Loucy (cell line): ENCODE data around the gene FBXW9.
A peak's percentile ranks its signal among the peaks of the same experiment; 100 is the strongest.

Source experiments
- H2AFZ ChIP-seq: fragments of 200-600 bp; sonication (generic); 2 replicates; pipeline ENCODE4 v1.6.0; 2016; ENCODE audit warnings: antibody characterized with exemption, mild to moderate bottlenecking, low read length, moderate library complexity
- H3F3A ChIP-seq: fragments of 200-600 bp; 2 replicates; pipeline ENCODE4 v1.6.0; 2016; ENCODE audit warnings: antibody characterized with exemption, low read depth, mild to moderate bottlenecking
- H3K27me3 ChIP-seq: fragments of 200-600 bp; sonication (generic); 2 replicates; pipeline ENCODE4 v1.6.1; 2014; ENCODE audit warnings: low read length, mild to moderate bottlenecking; ENCODE audit not compliant: insufficient read depth, poor library complexity, severe bottlenecking
- H3K36me3 ChIP-seq: fragments of 200-600 bp; sonication (generic); 2 replicates; pipeline ENCODE4 v1.6.1; 2016; ENCODE audit warnings: low read length; ENCODE audit not compliant: insufficient read depth
- H3K4me1 ChIP-seq: fragments of 200-600 bp; sonication (generic); 2 replicates; pipeline ENCODE4 v1.5.1; 2014; ENCODE audit warnings: low read length, mild to moderate bottlenecking; ENCODE audit not compliant: insufficient read depth, poor library complexity, severe bottlenecking
- H3K4me2 ChIP-seq: fragments of 200-600 bp; sonication (generic); 2 replicates; pipeline ENCODE4 v1.6.0; 2014; ENCODE audit warnings: antibody characterized with exemption, low read length, low read depth, mild to moderate bottlenecking; ENCODE audit not compliant: poor library complexity, severe bottlenecking
- H3K4me3 ChIP-seq: fragments of 200-600 bp; sonication (generic); 2 replicates; pipeline ENCODE4 v1.5.1; 2014; ENCODE audit warnings: low read length, mild to moderate bottlenecking, mixed read lengths; ENCODE audit not compliant: poor library complexity, severe bottlenecking
- H3K79me2 ChIP-seq: fragments of 200-600 bp; sonication (generic); 2 replicates; pipeline ENCODE4 v1.6.1; 2014; ENCODE audit warnings: low read length; ENCODE audit not compliant: insufficient read depth
- H3K9ac ChIP-seq: fragments of 200-600 bp; sonication (generic); 2 replicates; pipeline ENCODE4 v1.6.0; 2014; ENCODE audit warnings: mild to moderate bottlenecking, low read depth, low read length, moderate library complexity; ENCODE audit not compliant: poor library complexity, severe bottlenecking
- H3K9me2 ChIP-seq: fragments of 200-600 bp; sonication (generic); replicated peaks from 2 replicates; pipeline ENCODE4 v1.6.1; 2016; ENCODE audit warnings: low read depth, low read length, mixed read lengths
- H3K9me3 ChIP-seq: fragments of 200-600 bp; sonication (generic); 2 replicates; pipeline ENCODE4 v1.6.1; 2014; ENCODE audit warnings: mild to moderate bottlenecking, antibody characterized with exemption, low read length, low read depth; ENCODE audit not compliant: insufficient read depth
- H4K20me1 ChIP-seq: fragments of 200-600 bp; sonication (generic); 2 replicates; pipeline ENCODE4 v1.6.0; 2014; ENCODE audit warnings: antibody characterized with exemption, low read length, mild to moderate bottlenecking; ENCODE audit not compliant: insufficient read depth, poor library complexity, severe bottlenecking
- EZH2phosphoT487 ChIP-seq: fragments of 200-600 bp; IDR thresholded peaks from 2 replicates; pipeline ENCODE4 v1.6.1; 2018; ENCODE audit warnings: antibody characterized with exemption, mild to moderate bottlenecking, moderate library complexity, borderline replicate concordance
- TF ChIP-seq, protein P1 (sequence below): fragments of 200-600 bp; sonication (generic); conservative IDR thresholded peaks from 2 replicates; pipeline ENCODE4 v1.5.1; 2014; ENCODE audit warnings: mild to moderate bottlenecking, antibody characterized with exemption, low read length

FBXW9 gene

DNA sequence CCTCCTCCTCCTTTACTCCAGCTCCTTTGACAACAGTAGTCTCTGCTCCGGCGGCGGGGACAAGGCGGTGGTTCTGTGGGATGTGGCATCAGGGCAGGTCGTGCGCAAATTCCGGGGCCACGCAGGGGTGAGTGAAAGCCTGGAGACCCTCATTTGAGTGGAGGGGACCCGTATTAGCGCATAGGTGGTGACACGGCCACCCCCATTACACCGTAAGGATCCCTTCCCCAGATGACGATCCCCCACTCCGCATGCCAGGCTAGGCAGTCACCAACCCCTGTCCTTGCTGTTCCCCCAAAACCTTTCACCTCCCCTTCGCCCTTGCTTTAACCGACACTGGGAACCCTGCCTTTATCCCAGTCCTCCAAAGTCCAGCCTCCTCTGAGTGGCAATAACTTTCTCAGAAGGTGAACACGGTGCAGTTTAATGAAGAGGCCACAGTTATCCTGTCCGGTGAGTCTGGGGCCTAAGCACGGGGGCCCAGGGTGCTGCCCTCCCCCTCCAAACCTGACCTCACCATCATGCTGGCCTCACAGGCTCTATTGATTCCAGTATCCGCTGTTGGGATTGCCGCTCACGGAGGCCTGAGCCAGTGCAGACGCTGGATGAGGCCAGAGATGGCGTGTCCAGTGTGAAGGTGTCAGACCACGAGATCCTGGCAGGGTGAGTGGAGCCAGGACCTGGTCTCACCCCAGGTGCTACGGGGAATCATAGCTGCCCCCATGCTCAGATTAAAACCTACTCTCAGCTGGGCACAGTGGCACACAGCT is 26.1 kb downstream of the FBXW9 start:
- no peaks in the 10 kb centered on the region for H3K27me3 ChIP-seq
- H4K20me1 ChIP-seq = peaks cover 13% of the 10 kb centered on the region
- peak overlapping the region; percentile 89 for H3K9ac ChIP-seq
- H3K36me3 ChIP-seq = peaks cover 17% of the 10 kb centered on the region; the same call in 1 of the 2 replicates
- peaks cover 25% of the 10 kb centered on the region for H3K4me1 ChIP-seq
- no peaks in the 10 kb centered on the region for H3F3A ChIP-seq
- no peaks in the 10 kb centered on the region for H3K9me3 ChIP-seq
- H3K9me2 ChIP-seq = no peaks in the 10 kb centered on the region
- H3K4me3 ChIP-seq = peak overlapping the region; percentile 79
- H3K79me2 ChIP-seq = peaks cover 38% of the 10 kb centered on the region
- TF ChIP-seq, protein P1, sequence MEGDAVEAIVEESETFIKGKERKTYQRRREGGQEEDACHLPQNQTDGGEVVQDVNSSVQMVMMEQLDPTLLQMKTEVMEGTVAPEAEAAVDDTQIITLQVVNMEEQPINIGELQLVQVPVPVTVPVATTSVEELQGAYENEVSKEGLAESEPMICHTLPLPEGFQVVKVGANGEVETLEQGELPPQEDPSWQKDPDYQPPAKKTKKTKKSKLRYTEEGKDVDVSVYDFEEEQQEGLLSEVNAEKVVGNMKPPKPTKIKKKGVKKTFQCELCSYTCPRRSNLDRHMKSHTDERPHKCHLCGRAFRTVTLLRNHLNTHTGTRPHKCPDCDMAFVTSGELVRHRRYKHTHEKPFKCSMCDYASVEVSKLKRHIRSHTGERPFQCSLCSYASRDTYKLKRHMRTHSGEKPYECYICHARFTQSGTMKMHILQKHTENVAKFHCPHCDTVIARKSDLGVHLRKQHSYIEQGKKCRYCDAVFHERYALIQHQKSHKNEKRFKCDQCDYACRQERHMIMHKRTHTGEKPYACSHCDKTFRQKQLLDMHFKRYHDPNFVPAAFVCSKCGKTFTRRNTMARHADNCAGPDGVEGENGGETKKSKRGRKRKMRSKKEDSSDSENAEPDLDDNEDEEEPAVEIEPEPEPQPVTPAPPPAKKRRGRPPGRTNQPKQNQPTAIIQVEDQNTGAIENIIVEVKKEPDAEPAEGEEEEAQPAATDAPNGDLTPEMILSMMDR = no peak
- TF ChIP-seq EZH2phosphoT487 = no peak
- peak overlapping the region; percentile 89 for H3K4me2 ChIP-seq
- peak overlapping the region; percentile 90; the same call in 1 of the 2 replicates for H2AFZ ChIP-seq

DNA sequence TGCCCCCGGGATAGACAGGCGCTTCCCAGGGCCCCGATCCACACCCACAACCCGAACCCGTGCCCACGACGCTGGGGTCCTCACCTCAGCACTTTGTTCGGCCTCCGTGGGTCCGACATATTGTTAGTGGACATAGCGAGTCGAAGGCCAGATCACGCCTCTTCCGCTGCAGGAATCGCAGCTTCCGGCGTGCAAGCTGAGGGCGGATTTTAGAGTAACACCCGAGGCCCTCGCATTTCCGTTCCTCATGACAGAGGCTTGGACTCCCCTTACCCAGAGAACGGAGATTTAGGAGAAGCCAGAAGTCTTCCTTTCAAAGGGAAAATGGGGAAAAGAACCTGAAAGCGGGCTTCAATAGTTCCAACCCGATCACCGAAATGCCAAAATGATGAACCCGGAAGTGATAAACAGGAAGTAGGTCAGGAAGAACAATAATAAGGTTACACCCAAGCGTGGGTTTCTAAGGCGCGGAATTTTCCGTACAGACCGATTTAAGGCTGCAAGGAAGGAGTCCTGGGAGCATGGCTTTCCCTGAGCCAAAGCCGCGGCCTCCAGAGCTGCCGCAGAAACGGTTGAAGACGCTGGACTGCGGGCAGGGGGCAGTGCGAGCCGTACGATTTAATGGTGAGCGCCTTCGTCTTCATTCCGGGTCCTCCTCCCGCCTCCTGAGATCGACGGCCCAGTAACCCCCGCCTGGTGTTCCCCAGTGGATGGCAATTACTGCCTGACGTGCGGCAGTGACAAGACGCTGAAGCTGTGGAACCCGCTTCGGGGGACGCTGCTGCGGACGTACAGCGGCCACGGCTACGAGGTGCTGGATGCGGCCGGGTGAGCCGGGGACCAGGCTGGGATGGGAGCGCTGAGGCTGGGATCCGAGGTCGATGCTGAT is 26.9 kb downstream of the FBXW9 start:
- H3K79me2 ChIP-seq = peaks cover 38% of the 10 kb centered on the region
- H3K27me3 ChIP-seq = no peaks in the 10 kb centered on the region
- peak overlapping the region; percentile 89 for H3K4me2 ChIP-seq
- peaks cover 11% of the 10 kb centered on the region; the same call in 1 of the 2 replicates for H3K36me3 ChIP-seq
- no peaks in the 10 kb centered on the region for H3F3A ChIP-seq
- H3K9ac ChIP-seq = peak overlapping the region; percentile 89
- no peaks in the 10 kb centered on the region for H3K9me3 ChIP-seq
- H3K4me1 ChIP-seq = peaks cover 25% of the 10 kb centered on the region
- TF ChIP-seq EZH2phosphoT487 = no peak
- TF ChIP-seq, protein P1 = no peak
- H2AFZ ChIP-seq = peak overlapping the region; percentile 90
- H3K9me2 ChIP-seq = no peaks in the 10 kb centered on the region
- H4K20me1 ChIP-seq = peaks cover 13% of the 10 kb centered on the region
- peak overlapping the region; percentile 79 for H3K4me3 ChIP-seq

DNA sequence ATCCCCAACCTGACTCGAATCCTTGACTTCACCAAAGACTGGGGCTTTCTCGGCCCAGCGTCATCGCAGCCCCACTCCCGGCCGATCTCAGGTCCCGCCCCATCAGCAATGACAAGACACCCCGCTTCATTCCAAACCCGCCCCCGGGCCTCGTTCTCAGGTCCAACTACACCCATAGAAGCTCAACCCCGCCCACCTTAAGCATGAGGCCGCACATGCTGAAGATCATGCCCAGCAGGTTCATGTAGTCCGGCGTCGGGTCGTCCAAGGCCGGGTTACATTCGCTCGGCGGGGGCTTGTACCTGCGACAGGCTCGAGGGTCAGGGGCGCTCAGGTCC is 27.5 kb downstream of the FBXW9 start:
- Histone ChIP-seq H3K9me3 (no peaks in the 10 kb centered on the region), H2AFZ (peak overlapping the region; percentile 90)

More for the DNA sequence above, 27.5 kb downstream of the FBXW9 start:
- TF ChIP-seq EZH2phosphoT487 = no peak
- TF ChIP-seq, protein P1 = no peak
- Histone ChIP-seq H3K9me2 (no peaks in the 10 kb centered on the region), H3K27me3 (no peaks in the 10 kb centered on the region), H3K9ac (peak overlapping the region; percentile 89), H3K4me2 (peak overlapping the region; percentile 89), H3K4me1 (peaks cover 25% of the 10 kb centered on the region), H3K36me3 (peaks cover 5% of the 10 kb centered on the region; the same call in 1 of the 2 replicates), H3K4me3 (peak overlapping the region; percentile 79), H3F3A (no peaks in the 10 kb centered on the region), H3K79me2 (peaks cover 38% of the 10 kb centered on the region), H4K20me1 (peaks cover 13% of the 10 kb centered on the region)
